IPS-NIHi7 (cell line): ENCODE results near the gene PLAAT5.
"Not testable (repeated sequence)": the region's sequence is repeated elsewhere in the genome, so short reads cannot be mapped to it uniquely, and the experiment has no call there.

ENCODE experiments used
- DNase-seq: peaks from one replicate; pipeline ENCODE4 v3.0.0; 2012; ENCODE audit warnings: mixed read lengths; ENCODE audit errors: extremely low spot score

Gene PLAAT5

GRCh38 chr11:63490551-63491239 lies at the start of gene PLAAT5:
Gene PLAAT5, minus strand, starts transcription at chr11:63491167. Its CDS starts 133 bp downstream, at chr11:63491034.
- peak; percentile 58 for DNase-seq

- DNase-seq: no peak
These were observed 46.5 kb upstream of the PLAAT5 start for GRCh38 chr11:63537293-63538101.

- peak; percentile 36 for DNase-seq
These were observed 45.8 kb upstream of the PLAAT5 start, which contains the start of gene PLAAT4 for GRCh38 chr11:63536669-63537292. Gene PLAAT4, plus strand, starts transcription at chr11:63536808. Its CDS starts 61 bp downstream, at chr11:63536869.

DNA sequence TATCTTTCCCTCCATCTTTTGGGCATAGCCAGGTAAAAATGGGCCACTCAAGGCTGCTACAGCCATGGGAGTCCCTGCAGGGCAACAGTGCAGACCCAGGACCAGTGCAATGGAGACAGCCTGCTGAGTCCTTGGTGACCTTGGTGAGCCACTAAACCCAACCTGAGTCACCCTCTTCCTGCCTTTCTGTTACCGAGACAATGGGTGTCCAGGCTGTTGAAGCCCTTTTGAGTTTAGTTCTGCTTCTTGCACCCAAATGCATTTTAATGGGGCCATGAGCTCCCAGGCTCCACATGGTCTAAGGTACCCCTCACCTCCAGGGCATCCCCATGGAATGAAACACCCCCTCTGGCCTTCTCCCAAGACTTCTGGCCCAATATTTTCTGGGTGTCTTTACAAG lies 44.8 kb upstream of the PLAAT5 start:
- DNase-seq: no peak

GRCh38 chr11:63534895-63535461 lies 44.0 kb upstream of the PLAAT5 start:
- no peak for DNase-seq

DNA sequence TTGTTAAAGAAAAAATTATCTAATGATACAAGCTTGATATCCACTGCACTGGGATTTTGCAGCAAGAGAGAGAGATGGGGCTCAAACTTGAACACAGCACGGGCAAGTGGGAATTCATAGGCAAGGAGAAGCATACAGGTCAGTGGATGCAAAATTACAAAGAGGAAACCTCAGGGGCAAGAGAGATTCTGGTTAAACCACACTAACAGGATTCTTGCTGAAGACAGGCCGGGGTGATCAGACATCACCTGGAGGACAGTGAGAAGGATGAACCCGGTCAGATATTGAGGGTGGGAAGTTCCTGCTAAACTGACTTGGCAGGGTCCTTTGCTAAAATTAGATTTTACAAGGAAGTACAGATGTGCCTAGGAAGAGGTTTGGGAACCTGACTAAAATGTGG lies 43.1 kb upstream of the PLAAT5 start:
- no peak for DNase-seq

GRCh38 chr11:63532799-63533475 lies 42.0 kb upstream of the PLAAT5 start:
- no peak for DNase-seq

GRCh38 chr11:63532117-63532516 lies 41.1 kb upstream of the PLAAT5 start:
- no peak for DNase-seq

DNA sequence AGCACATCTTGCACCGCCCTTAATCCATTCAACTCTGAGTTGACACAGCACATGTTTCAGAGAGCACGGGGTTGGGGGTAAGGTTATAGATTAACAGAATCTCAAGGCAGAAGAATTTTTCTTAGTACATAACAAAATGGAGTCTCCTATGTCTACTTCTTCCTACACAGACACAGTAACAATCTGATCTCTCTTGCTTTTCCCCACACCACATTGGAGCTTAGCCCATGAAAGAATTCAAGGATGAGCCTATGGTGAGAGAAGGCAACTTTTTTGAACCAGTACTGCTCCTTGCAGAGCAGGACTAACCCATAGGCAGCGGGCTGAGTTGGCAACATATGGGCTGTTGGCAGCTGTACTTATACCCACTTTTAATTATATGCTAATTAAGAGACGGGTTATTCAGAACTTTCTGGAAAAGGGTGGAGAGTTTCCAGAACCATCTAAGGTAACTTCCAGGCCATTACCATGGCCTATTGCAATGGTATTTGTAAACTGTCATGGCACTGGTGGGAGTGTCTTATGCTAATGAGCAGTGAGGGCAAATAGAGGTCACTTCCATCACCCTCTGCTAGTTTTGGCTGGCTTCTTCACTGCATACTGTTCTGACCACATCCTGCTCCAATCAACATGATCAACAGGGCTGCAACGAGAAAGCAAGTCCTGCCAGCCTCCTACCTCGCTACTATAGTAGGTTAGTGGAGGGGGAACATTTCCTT lies 40.3 kb upstream of the PLAAT5 start:
- DNase-seq: not testable (repeated sequence)

DNA sequence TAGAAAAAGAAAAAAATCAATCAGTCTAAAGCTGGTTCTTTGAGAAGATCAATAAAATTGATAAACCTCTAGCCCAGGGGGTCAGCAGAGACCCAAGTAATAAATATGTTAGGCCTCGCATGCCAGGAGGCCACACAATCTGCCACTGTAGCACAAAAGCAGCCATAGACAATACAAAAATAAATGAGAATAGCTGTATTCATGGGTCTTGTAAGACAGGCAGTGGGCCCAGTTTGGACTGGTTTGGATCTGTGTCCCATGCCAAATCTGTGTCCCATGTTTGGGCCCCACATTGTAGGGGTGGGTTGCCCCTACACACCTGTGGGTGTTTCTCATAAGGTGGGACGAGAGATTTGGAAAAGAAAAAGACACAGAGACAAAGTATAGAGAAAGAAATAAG lies 39.1 kb upstream of the PLAAT5 start:
- DNase-seq: no peak

DNA sequence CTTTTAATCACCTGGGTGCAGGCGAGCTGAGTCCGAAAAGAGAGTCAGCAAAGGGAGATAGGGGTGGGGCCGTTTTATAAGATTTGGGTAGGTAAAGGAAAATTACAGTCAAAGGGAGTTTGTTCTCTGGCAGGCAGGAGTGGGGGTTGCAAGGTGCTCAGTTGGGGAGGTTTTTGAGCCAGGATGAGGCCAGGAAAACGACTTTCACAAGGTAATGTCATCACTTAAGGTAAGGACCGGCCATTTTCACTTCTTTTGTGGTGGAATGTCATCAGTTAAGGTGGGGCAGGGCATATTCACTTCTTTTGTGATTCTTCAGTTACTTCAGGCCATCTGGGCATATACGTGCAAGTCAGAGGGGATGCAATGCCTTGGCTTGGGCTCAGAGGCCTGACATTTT lies 38.4 kb upstream of the PLAAT5 start:
- not testable (repeated sequence) for DNase-seq

- not testable (repeated sequence) for DNase-seq
These were observed 37.8 kb upstream of the PLAAT5 start for GRCh38 chr11:63528729-63529278.

- not testable (repeated sequence) for DNase-seq
These were observed 37.2 kb upstream of the PLAAT5 start for GRCh38 chr11:63528156-63528555.

GRCh38 chr11:63527667-63528066 lies 36.7 kb upstream of the PLAAT5 start:
- DNase-seq: no peak

GRCh38 chr11:63523151-63523550 lies 32.2 kb upstream of the PLAAT5 start:
- DNase-seq: no peak

DNA sequence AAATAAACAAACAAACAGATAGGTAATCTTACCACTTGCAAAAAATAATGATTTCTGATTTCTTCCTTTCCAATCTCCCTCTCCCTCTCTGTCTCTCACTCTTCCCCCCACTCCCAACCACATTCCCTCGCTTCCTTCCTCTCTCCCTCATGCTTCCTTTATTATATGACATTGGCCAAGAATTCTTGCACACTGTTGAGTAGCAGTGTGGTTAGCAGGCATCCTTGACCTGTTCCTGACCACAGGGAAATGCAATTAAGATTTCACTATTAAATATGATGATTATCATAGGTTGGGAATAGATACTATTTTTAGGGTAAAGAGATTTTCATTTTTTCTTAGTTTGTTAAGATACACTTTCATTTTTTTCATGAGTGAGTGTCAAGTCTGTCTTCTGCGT lies 30.9 kb upstream of the PLAAT5 start:
- no peak for DNase-seq

GRCh38 chr11:63520606-63521170 lies 29.7 kb upstream of the PLAAT5 start:
- DNase-seq: no peak

DNA sequence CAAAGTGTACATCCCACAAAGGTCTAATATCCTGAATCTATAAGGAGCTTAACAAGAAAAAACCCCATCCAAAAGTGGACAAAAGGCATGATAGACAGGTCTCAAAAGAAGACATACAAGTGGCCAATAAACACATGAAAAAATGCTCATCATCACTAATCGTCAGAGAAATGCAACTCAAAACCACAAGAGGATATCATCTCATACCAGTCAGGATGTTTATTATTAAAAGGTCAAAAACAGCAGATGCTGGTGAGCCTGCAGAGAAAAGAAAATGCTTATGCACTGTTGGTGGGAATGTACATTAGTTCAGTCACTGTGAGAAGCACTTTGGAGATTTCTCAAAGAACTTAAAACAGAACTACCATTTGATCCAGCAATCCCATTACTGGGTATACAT lies 27.6 kb upstream of the PLAAT5 start:
- DNase-seq: no peak

- no peak for DNase-seq
These were observed 26.2 kb upstream of the PLAAT5 start for GRCh38 chr11:63517156-63517555.

DNA sequence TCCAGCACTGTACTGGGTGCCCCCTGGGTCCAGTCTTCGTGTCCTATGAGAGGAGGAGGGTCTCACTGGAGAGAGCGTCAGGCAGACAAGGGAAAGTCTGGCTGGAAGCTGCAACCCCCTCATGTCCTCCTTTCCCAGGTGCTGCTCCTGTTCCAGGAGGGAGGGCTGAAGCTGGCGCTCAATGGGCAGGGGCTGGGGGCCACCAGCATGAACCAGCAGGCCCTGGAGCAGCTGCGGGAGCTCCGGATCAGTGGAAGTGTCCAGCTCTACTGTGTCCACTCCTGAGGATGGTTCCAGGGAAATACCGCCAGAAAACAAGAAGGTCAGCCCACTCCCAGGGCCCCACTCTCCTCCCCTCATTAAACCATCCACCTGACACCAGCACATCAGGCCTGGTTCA lies 25.1 kb upstream of the PLAAT5 start:
- DNase-seq: no peak
